Glutamatergic neuron (in vitro differentiated cells): ENCODE data around the gene ICE2. TPM values are rescaled to one million over a fixed set of nuclear protein-coding genes. Genes with fewer than 3 reads are reported as not detected.

Experiments used
- DNase-seq: peaks from one replicate; pipeline ENCODE4 v3.0.0; 2022
- H3K27ac Mint-ChIP-seq: one replicate; pipeline ENCODE4 v1.8.0; 2020; ENCODE audit warnings: mild to moderate bottlenecking, mixed read lengths, inconsistent platforms; ENCODE audit not compliant: unreplicated experiment
- H3K27me3 Mint-ChIP-seq: one replicate; pipeline ENCODE4 v1.8.0; 2020; ENCODE audit warnings: mild to moderate bottlenecking, moderate library complexity, mixed read lengths, inconsistent platforms; ENCODE audit not compliant: unreplicated experiment
- H3K36me3 Mint-ChIP-seq: one replicate; pipeline ENCODE4 v1.8.0; 2020; ENCODE audit warnings: mild to moderate bottlenecking, mixed read lengths, inconsistent platforms; ENCODE audit not compliant: unreplicated experiment
- H3K4me1 Mint-ChIP-seq: one replicate; pipeline ENCODE4 v1.8.0; 2020; ENCODE audit warnings: mild to moderate bottlenecking, low read depth, mixed read lengths, inconsistent platforms; ENCODE audit not compliant: unreplicated experiment
- H3K4me3 Mint-ChIP-seq: one replicate; pipeline ENCODE4 v1.8.0; 2020; ENCODE audit warnings: mild to moderate bottlenecking, mixed read lengths, inconsistent platforms; ENCODE audit not compliant: unreplicated experiment
- H3K9me3 Mint-ChIP-seq: one replicate; pipeline ENCODE4 v1.8.0; 2020; ENCODE audit warnings: mild to moderate bottlenecking, moderate library complexity, mixed read lengths, inconsistent platforms; ENCODE audit not compliant: unreplicated experiment
- CTCF ChIP-seq: fragments of 200-600 bp; sonication (generic); IDR thresholded peaks from one replicate; pipeline ENCODE4 v1.5.0; 2021; ENCODE audit not compliant: partially characterized antibody, unreplicated experiment
- total RNA-seq: library from RNA; stranded (reverse); fragmentation: NEBNext Ultra II Directional; extraction: Animal tissue kit (Norgen Biotek cat#: 25700); gene quantifications from one replicate; pipeline ENCODE4 v1.2.1, GENCODE V29; 2021; ENCODE audit not compliant: unreplicated experiment

ICE2 gene
- total RNA-seq, 1 donor from 2014 or later = 53.9 TPM

GRCh38 chr15:60382773-60383674 is 95.9 kb downstream of the ICE2 start:
- Mint-ChIP-seq H3K4me3 (no peak overlapping the region), H3K27ac (no peak overlapping the region), H3K4me1 (peaks cover 7% of the 10 kb centered on the region), H3K36me3 (peaks cover 23% of the 10 kb centered on the region), H3K27me3 (no peaks in the 10 kb centered on the region), H3K9me3 (no peaks in the 10 kb centered on the region)
- no peak for TF ChIP-seq CTCF
- DNase-seq = no peak

DNA sequence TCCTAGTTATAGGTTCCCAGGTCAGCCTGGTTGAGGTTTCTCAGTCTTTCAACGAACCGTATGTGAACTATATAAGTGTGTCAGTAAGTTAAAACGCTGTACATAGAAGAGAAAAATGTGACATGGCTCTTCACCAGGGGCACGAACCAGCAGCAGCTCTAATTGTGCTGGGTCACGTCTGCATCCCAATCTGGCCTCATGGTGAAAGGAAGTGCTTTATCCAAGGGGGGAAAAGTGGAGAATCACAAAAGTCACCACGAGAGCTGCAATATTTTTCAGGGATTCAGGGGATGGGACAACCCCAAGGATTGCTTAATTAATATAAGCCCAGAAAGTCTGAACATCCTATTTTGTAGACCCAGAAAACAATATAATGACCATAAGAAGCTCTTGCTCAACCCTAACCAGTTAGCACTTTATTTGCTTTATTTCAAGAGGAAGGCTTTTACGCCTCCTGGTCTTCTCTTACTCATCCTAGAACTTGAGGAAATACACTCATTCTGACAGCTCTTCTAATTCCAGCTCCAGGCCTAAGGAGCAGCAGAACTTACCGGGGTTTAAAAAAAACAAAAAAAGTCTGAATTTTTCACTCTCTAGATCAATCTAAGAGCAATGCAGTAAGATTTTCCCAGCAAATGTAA is 97.7 kb downstream of the ICE2 start:
- H3K9me3 Mint-ChIP-seq = no peaks in the 10 kb centered on the region
- no peak for TF ChIP-seq CTCF
- no peak for DNase-seq
- H3K27ac Mint-ChIP-seq = peak overlapping the region; percentile 50
- peaks cover 10% of the 10 kb centered on the region for H3K4me1 Mint-ChIP-seq
- peaks cover 11% of the 10 kb centered on the region for H3K36me3 Mint-ChIP-seq
- no peak overlapping the region for H3K4me3 Mint-ChIP-seq
- no peaks in the 10 kb centered on the region for H3K27me3 Mint-ChIP-seq

DNA sequence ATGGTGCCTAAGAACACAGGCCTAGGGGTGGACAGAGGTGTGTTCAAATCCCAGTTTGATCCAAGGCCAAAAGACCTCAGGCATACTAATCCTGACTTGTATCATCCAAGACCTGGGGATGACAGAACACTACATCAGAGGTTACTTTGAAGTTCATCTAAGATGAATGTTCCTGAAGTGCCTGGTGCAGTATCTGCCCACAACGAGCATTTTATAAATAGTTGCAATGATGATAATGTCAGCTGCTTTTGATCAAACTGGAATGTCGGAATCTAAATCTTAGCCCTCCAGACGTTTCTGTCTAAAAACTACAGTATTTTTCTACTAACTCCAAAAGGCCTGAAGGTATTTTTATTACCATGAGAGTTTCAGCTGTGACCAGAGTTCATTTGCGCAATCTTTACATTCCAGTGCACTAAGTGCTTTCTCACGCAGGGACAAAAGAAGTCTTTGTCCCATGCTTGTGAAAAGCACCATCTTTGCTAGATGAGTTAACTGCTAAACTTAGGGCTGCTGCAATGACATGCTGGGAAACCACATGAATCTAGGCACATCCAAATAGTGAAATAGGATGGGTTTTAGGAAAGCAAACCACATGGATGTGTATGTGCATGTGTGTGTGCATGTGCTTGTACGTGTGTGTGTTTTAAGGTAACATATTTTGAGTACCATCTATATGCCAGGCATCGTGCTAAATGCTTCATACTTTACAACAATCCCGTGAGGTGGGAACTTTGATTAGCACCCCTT is 99.2 kb downstream of the ICE2 start:
- H3K4me1 Mint-ChIP-seq = peaks cover 19% of the 10 kb centered on the region
- no peak overlapping the region for H3K4me3 Mint-ChIP-seq
- DNase-seq = no peak
- TF ChIP-seq CTCF = no peak
- H3K27me3 Mint-ChIP-seq = no peaks in the 10 kb centered on the region
- H3K36me3 Mint-ChIP-seq = peaks cover 11% of the 10 kb centered on the region
- no peaks in the 10 kb centered on the region for H3K9me3 Mint-ChIP-seq
- no peak overlapping the region for H3K27ac Mint-ChIP-seq

DNA sequence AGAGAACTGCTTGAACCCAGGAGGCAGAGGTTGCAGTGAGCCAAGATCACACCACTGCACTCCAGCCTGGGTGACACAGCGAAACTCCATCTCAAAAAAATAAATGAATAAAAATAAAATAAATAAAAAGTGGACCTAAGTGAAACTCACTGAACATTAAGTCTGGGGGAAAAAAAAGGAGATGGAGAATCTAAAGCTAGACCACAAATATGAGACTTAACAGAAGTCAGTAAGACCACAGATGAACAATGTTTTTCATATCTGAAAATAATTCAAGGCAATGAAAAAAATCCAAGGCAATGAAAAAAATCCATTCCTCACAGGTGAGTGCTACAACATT is 99.8 kb downstream of the ICE2 start:
- DNase-seq = no peak
- Mint-ChIP-seq H3K4me3 (no peak overlapping the region), H3K36me3 (peaks cover 11% of the 10 kb centered on the region), H3K27ac (no peak overlapping the region), H3K9me3 (no peaks in the 10 kb centered on the region), H3K4me1 (peaks cover 24% of the 10 kb centered on the region), H3K27me3 (no peaks in the 10 kb centered on the region)
- no peak for TF ChIP-seq CTCF

- DNase-seq = no peak
- TF ChIP-seq CTCF = no peak
- Mint-ChIP-seq H3K27ac (peak overlapping the region; percentile 85), H3K27me3 (peaks cover 3% of the 10 kb centered on the region), H3K9me3 (no peaks in the 10 kb centered on the region), H3K4me1 (peaks cover 38% of the 10 kb centered on the region), H3K36me3 (peaks cover 7% of the 10 kb centered on the region), H3K4me3 (no peak overlapping the region)
Observed at GRCh38 chr15:60376677-60377095, 102.3 kb downstream of the ICE2 start.
